PC-3 (cell line): ENCODE results near the gene DRD2. TPM values are rescaled to one million over a fixed set of nuclear protein-coding genes. Genes with fewer than 3 reads are reported as not detected.

Experiments used
- ATAC-seq: fragments of 200-7000 bp; cut with Tn5 transposase; 2 replicates; pipeline ENCODE4 v1.9.1; 2020; ENCODE audit warnings: mild to moderate bottlenecking, moderate library complexity
- BruUV-seq: library from RNA; stranded (reverse); fragments of 400-500 nt; replicated peaks from 2 replicates; lab custom pipeline; 2021; lab: Mats Ljungman, UMichigan
- CTCF ChIA-PET: fragments of 300-600 bp; sonication (Branson Sonifier 250); formaldehyde crosslinking; loops from one replicate; lab custom pipeline; 2022; ENCODE audit warnings: antibody characterized with exemption; lab: Charles Lee
- POLR2A ChIA-PET: fragments of 300-600 bp; sonication (Branson Sonifier 250); formaldehyde crosslinking; loops from one replicate; lab custom pipeline; 2022; ENCODE audit warnings: antibody characterized with exemption; ENCODE audit not compliant: unreplicated experiment; lab: Charles Lee
- DNase-seq: peaks from one replicate; pipeline ENCODE4 v3.0.0-alpha.2; 2015
- H2AFZ ChIP-seq: fragments of 300-600 bp; sonication (generic); 2 replicates; pipeline ENCODE4 v1.6.0; 2016; ENCODE audit warnings: antibody characterized with exemption, low read length
- H3F3A ChIP-seq: fragments of 300-600 bp; sonication (generic); one replicate; pipeline ENCODE4 v1.6.0; 2017; ENCODE audit warnings: antibody characterized with exemption, low read length, control low read depth, mild to moderate bottlenecking; ENCODE audit not compliant: unreplicated experiment
- H3K27ac ChIP-seq: fragments of 300-600 bp; sonication (generic); 2 replicates; pipeline ENCODE4 v1.5.1; 2016; ENCODE audit warnings: mild to moderate bottlenecking, low read length
- H3K27me3 ChIP-seq: fragments of 300-600 bp; sonication (generic); 2 replicates; pipeline ENCODE4 v1.6.1; 2016; ENCODE audit warnings: low read length, mixed read lengths
- H3K36me3 ChIP-seq: fragments of 300-600 bp; sonication (generic); 2 replicates; pipeline ENCODE4 v1.6.1; 2016; ENCODE audit warnings: low read depth, mixed run types, low read length, mixed read lengths
- H3K4me1 ChIP-seq: fragments of 300-600 bp; sonication (generic); 2 replicates; pipeline ENCODE4 v1.5.1; 2016; ENCODE audit warnings: low read length; ENCODE audit not compliant: insufficient read depth
- H3K4me2 ChIP-seq: fragments of 300-600 bp; sonication (generic); 2 replicates; pipeline ENCODE4 v1.6.0; 2016; ENCODE audit warnings: low read length
- H3K4me3 ChIP-seq: fragments of 300-600 bp; sonication (generic); 2 replicates; pipeline ENCODE4 v1.5.1; 2016; ENCODE audit warnings: mild to moderate bottlenecking, low read length, mixed read lengths
- H3K79me2 ChIP-seq: fragments of 300-600 bp; sonication (generic); 2 replicates; pipeline ENCODE4 v1.6.1; 2017; ENCODE audit warnings: low read length, mixed read lengths
- H3K9ac ChIP-seq: fragments of 300-600 bp; sonication (generic); 2 replicates; pipeline ENCODE4 v1.6.0; 2016; ENCODE audit warnings: mild to moderate bottlenecking, low read length
- H3K9me2 ChIP-seq: fragments of 300-600 bp; sonication (generic); replicated peaks from 2 replicates; pipeline ENCODE4 v1.6.1; 2016; ENCODE audit warnings: mixed run types, low read length, mixed read lengths
- H3K9me3 ChIP-seq: fragments of 300-600 bp; sonication (generic); 2 replicates; pipeline ENCODE4 v1.6.1; 2016; ENCODE audit warnings: low read length, mixed read lengths
- H4K20me1 ChIP-seq: fragments of 300-600 bp; sonication (generic); 2 replicates; pipeline ENCODE4 v1.6.1; 2016; ENCODE audit warnings: low read length, mixed read lengths
- CTCF ChIP-seq: fragments of 300-600 bp; sonication (generic); conservative IDR thresholded peaks from 2 replicates; pipeline ENCODE4 v1.5.1; 2017; ENCODE audit warnings: antibody characterized with exemption, low read depth, mild to moderate bottlenecking, low read length
- EZH2 ChIP-seq: fragments of 300-600 bp; sonication (generic); IDR thresholded peaks from one replicate; pipeline ENCODE4 v1.6.1; 2017; ENCODE audit warnings: antibody characterized with exemption, mild to moderate bottlenecking, low read length; ENCODE audit not compliant: unreplicated experiment
- EZH2phosphoT487 ChIP-seq: fragments of 300-600 bp; sonication (generic); IDR thresholded peaks from 2 replicates; pipeline ENCODE4 v1.6.1; 2018; ENCODE audit warnings: mild to moderate bottlenecking, antibody characterized with exemption, low read length, borderline replicate concordance
- intact Hi-C: fragments of 100-400 bp; cut with micrococcal nuclease; formaldehyde crosslinking; loops from 2 replicates; pipeline ENCODE4 v1.9.0; 2023
- total RNA-seq: library from RNA; depleted of rRNA; stranded (reverse); fragments of >200 nt; gene quantifications from 2 replicates; pipeline ENCODE4 v1.2.3, GENCODE V29; 2014

The DRD2 gene
- total RNA-seq, 1 experiment from 2014 or later: not detected

GRCh38 chr11:113504586-113504985 is 29.4 kb upstream of the DRD2 start:
- H2AFZ ChIP-seq: no peak overlapping the region
- no peaks in the 10 kb centered on the region for H3F3A ChIP-seq
- POLR2A ChIA-PET: no interaction called here
- H3K27ac ChIP-seq: no peak overlapping the region
- H3K4me2 ChIP-seq: no peak overlapping the region
- no peaks in the 10 kb centered on the region for H3K79me2 ChIP-seq
- TF ChIP-seq EZH2 (no peak), CTCF (no peak), EZH2phosphoT487 (no peak)
- no peak overlapping the region for H3K4me3 ChIP-seq
- no peaks in the 10 kb centered on the region for H4K20me1 ChIP-seq
- H3K27me3 ChIP-seq: peaks cover 18% of the 10 kb centered on the region
- DNase-seq (no peak), ATAC-seq (no peak)
- no peaks in the 10 kb centered on the region for H3K9me2 ChIP-seq
- no TSS peak for BruUV-seq
- CTCF ChIA-PET: no interaction called here
- H3K36me3 ChIP-seq: no peaks in the 10 kb centered on the region
- intact Hi-C loops: no loop called here
- no peaks in the 10 kb centered on the region for H3K9me3 ChIP-seq
- H3K4me1 ChIP-seq: peaks cover 15% of the 10 kb centered on the region
- H3K9ac ChIP-seq: no peak overlapping the region

GRCh38 chr11:113504071-113504470 is 28.9 kb upstream of the DRD2 start:
- Histone ChIP-seq H4K20me1 (no peaks in the 10 kb centered on the region), H3F3A (no peaks in the 10 kb centered on the region), H3K4me2 (no peak overlapping the region), H3K9ac (no peak overlapping the region), H3K27ac (no peak overlapping the region), H3K27me3 (peaks cover 18% of the 10 kb centered on the region), H3K9me2 (no peaks in the 10 kb centered on the region), H3K36me3 (no peaks in the 10 kb centered on the region), H2AFZ (no peak overlapping the region), H3K4me3 (no peak overlapping the region), H3K4me1 (peaks cover 15% of the 10 kb centered on the region), H3K79me2 (no peaks in the 10 kb centered on the region), H3K9me3 (no peaks in the 10 kb centered on the region)
- DNase-seq (no peak), ATAC-seq (no peak)
- POLR2A ChIA-PET: no interaction called here
- CTCF ChIA-PET: no interaction called here
- intact Hi-C loops: no loop called here
- TF ChIP-seq EZH2phosphoT487 (no peak), CTCF (no peak), EZH2 (no peak)
- no TSS peak for BruUV-seq

DNA sequence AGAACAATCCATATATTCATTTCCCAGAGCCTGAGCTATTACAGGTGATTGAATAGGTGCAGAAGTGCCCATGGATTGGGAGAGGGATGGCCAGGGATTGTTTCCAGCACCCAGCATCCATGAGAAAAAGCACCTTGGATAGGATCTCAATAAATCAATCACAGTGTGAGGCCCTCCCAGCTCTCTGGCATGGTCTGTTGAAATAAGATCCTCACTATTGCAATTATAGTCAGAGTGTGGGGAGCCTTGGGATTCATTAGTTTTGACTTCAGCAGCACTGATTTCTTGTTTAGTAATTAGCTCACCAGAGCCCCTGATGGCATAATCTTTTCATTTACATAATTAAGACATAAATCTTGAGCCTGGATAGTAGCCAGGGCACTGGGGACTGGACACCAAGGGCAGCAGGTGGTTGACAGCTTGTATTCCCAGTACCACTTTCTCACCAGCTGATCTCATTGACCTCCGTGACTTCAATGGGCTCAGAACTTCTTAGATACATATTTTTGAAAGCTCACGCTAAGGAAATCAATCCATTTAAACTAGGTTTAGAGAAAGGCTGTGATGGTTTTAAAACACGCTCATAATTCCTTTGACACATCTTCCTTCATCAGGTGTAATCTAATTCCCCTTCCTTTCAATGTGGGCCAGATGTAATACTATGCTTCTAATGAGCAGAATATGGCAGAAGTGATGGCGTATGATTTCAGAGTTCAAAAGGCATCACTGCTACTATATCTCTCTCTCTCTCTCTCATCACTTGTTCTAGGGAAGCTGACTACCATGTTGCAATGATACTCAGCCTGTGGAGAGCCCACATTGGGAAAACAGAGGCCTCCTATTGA is 22.1 kb upstream of the DRD2 start:
- ChIA-PET CTCF (no interaction called here), POLR2A (no interaction called here)
- Histone ChIP-seq H3K9me3 (no peaks in the 10 kb centered on the region), H3K4me3 (no peak overlapping the region), H3K27ac (no peak overlapping the region), H3F3A (no peaks in the 10 kb centered on the region), H3K9me2 (no peaks in the 10 kb centered on the region), H3K4me2 (no peak overlapping the region), H3K9ac (no peak overlapping the region), H4K20me1 (no peaks in the 10 kb centered on the region), H3K79me2 (no peaks in the 10 kb centered on the region), H2AFZ (no peak overlapping the region), H3K27me3 (peaks cover 23% of the 10 kb centered on the region; the same call in 1 of the 2 replicates), H3K4me1 (no peaks in the 10 kb centered on the region), H3K36me3 (no peaks in the 10 kb centered on the region)
- BruUV-seq: no TSS peak
- TF ChIP-seq EZH2phosphoT487: no peak
- no peak for TF ChIP-seq CTCF
- no peak for TF ChIP-seq EZH2
- DNase-seq: no peak
- intact Hi-C loops: no loop called here
- no peak for ATAC-seq
